ENCODE measurements around the gene TRAF6. TPM values are rescaled to one million over a fixed set of nuclear protein-coding genes. Genes with fewer than 3 reads are reported as not detected.

The TRAF6 gene
- total RNA-seq, 1 experiment from 2014 or later, result 9.2 TPM

DNA sequence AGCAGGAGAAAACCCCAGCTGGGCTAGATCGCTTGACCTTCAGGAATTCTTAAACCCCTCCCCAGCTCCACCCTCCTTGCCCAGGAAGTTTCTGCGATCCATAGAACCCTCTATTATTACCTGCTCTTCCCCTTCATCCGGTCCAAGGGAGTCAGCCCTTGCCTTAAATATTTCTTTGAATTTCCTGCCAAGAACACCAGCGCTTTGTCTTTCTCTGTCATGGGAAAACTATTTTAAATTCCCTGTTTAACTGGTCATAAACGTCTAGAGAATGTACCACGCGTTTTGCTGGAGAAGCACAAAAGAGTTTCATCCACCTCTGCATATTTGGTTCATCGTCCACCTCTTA is 496 bp upstream of the TRAF6 start:
- peak overlapping the region; percentile 86 for H3K4me3 ChIP-seq
- peaks cover 8% of the 10 kb centered on the region for H3K9me3 ChIP-seq (replicated peaks)
- peak overlapping the region; percentile 81; the same call in 1 of the 2 replicates for H3K27ac ChIP-seq
- H3K4me1 ChIP-seq (replicated peaks), result peaks cover 8% of the 10 kb centered on the region; the same call in 1 of the 2 replicates
- H3K36me3 ChIP-seq, result peaks cover 6% of the 10 kb centered on the region
- no peak for DNase-seq (ENCODE audit: low read depth in 1 of 2, low spot score in 2 of 2)
- no peaks in the 10 kb centered on the region for H3K27me3 ChIP-seq (replicated peaks)

DNA sequence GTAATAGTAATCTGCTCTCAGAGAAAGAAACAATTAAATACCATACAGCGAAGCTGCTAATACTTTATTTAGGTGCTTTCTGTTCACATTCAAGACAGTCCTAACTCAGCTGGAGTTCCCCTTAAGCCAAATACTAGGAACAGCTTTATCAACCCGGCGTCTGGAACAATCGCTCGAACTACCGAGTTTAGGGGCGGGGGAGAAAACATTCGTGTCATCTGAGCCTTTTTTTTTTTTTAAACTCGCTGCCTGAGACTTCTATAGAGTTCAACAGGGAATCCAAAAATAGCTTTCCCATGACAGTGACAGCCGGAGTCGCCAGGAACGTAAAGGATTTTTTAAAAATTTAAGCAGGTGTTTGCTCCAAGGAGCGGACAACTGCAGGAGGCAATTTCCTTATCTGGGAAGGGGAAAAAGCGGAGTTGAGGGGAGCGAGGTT is 852 bp downstream of the TRAF6 start:
- peaks cover 12% of the 10 kb centered on the region for H3K36me3 ChIP-seq
- peak in 1 of 2 experiments; percentile 40 for DNase-seq (ENCODE audit: low read depth in 1 of 2, low spot score in 2 of 2)
- no peaks in the 10 kb centered on the region for H3K27me3 ChIP-seq (replicated peaks)
- H3K4me1 ChIP-seq (replicated peaks), result peaks cover 8% of the 10 kb centered on the region; the same call in 1 of the 2 replicates
- H3K4me3 ChIP-seq, result peak overlapping the region; percentile 86
- H3K9me3 ChIP-seq (replicated peaks), result peaks cover 6% of the 10 kb centered on the region
- H3K27ac ChIP-seq, result peak overlapping the region; percentile 81

GRCh38 chr11:36508743-36509142 is 1.3 kb downstream of the TRAF6 start:
- H3K27me3 ChIP-seq (replicated peaks), result no peaks in the 10 kb centered on the region
- H3K4me1 ChIP-seq (replicated peaks), result peaks cover 8% of the 10 kb centered on the region; the same call in 1 of the 2 replicates
- peaks cover 14% of the 10 kb centered on the region for H3K36me3 ChIP-seq
- H3K27ac ChIP-seq, result no peak overlapping the region
- H3K9me3 ChIP-seq (replicated peaks), result 0 out of 2 replicates have a peak, but pooled peaks cover 1% of the 10 kb centered on the region
- DNase-seq (ENCODE audit: low read depth in 1 of 2, low spot score in 2 of 2), result no peak
- peak overlapping the region; percentile 86 for H3K4me3 ChIP-seq

DNA sequence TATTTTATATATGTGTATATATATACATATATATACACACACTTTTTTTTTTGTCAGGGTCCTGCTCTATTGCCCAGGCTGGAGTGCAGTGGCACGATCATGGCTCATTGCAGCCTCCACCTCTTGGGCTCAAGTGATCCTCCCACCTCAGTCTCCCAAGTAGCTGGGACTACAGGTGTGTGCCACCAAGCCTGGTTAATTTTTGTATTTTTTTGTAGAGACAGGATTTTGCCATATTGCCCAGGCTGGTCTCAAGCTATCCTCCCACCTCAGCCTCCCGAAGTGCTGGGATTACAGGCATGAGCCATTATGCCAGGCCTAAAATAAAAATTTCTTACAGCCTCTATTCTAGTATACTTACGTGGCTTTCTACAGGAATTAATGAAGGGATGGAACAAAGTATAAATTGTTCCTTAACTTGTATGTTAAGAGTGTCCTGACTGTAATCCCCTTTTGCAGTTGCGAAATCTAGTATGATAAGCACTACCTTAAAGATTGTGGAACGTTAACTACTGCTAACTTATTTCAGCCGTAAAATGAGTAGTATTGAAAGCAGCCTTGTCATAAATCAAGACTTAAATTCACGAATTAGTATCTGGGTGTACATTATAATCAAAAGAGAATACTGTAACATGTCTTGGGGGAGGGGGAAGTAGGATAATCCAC is 2.1 kb downstream of the TRAF6 start:
- Histone ChIP-seq H3K27me3 (replicated peaks) (no peaks in the 10 kb centered on the region), H3K9me3 (replicated peaks) (no peaks in the 10 kb centered on the region), H3K4me3 (peak overlapping the region; percentile 86; the same call in 1 of the 2 replicates), H3K4me1 (replicated peaks) (peaks cover 8% of the 10 kb centered on the region; the same call in 1 of the 2 replicates), H3K27ac (no peak overlapping the region), H3K36me3 (peaks cover 18% of the 10 kb centered on the region)
- DNase-seq (ENCODE audit: low read depth in 1 of 2, low spot score in 2 of 2), result no peak

GRCh38 chr11:36501236-36501635 is 8.8 kb downstream of the TRAF6 start:
- Histone ChIP-seq H3K27ac (no peak overlapping the region), H3K4me3 (no peak overlapping the region), H3K36me3 (peaks cover 43% of the 10 kb centered on the region), H3K27me3 (replicated peaks) (no peaks in the 10 kb centered on the region), H3K4me1 (replicated peaks) (peaks cover 15% of the 10 kb centered on the region), H3K9me3 (replicated peaks) (no peaks in the 10 kb centered on the region)
- no peak for DNase-seq (ENCODE audit: low read depth in 1 of 2, low spot score in 2 of 2)

GRCh38 chr11:36500315-36500721 is 9.8 kb downstream of the TRAF6 start:
- peak; percentile 88 for DNase-seq (ENCODE audit: low read depth in 1 of 2, low spot score in 2 of 2)
- no peaks in the 10 kb centered on the region for H3K27me3 ChIP-seq (replicated peaks)
- no peaks in the 10 kb centered on the region for H3K9me3 ChIP-seq (replicated peaks)
- no peak overlapping the region for H3K4me3 ChIP-seq
- H3K4me1 ChIP-seq (replicated peaks), result peaks cover 15% of the 10 kb centered on the region
- peak overlapping the region; percentile 51 for H3K27ac ChIP-seq
- H3K36me3 ChIP-seq, result peaks cover 48% of the 10 kb centered on the region

GRCh38 chr11:36499315-36499714 is 10.8 kb downstream of the TRAF6 start:
- no peaks in the 10 kb centered on the region for H3K27me3 ChIP-seq (replicated peaks)
- peaks cover 15% of the 10 kb centered on the region for H3K4me1 ChIP-seq (replicated peaks)
- H3K27ac ChIP-seq, result no peak overlapping the region
- H3K36me3 ChIP-seq, result peaks cover 49% of the 10 kb centered on the region
- no peak for DNase-seq (ENCODE audit: low read depth in 1 of 2, low spot score in 2 of 2)
- H3K9me3 ChIP-seq (replicated peaks), result no peaks in the 10 kb centered on the region
- no peak overlapping the region for H3K4me3 ChIP-seq

GRCh38 chr11:36498721-36499120 is 11.4 kb downstream of the TRAF6 start:
- no peaks in the 10 kb centered on the region for H3K9me3 ChIP-seq (replicated peaks)
- no peaks in the 10 kb centered on the region for H3K27me3 ChIP-seq (replicated peaks)
- H3K4me1 ChIP-seq (replicated peaks), result peaks cover 15% of the 10 kb centered on the region
- no peak overlapping the region for H3K27ac ChIP-seq
- H3K4me3 ChIP-seq, result no peak overlapping the region
- peaks cover 53% of the 10 kb centered on the region for H3K36me3 ChIP-seq
- no peak for DNase-seq (ENCODE audit: low read depth in 1 of 2, low spot score in 2 of 2)

- Histone ChIP-seq H3K27me3 (replicated peaks) (no peaks in the 10 kb centered on the region), H3K36me3 (peaks cover 74% of the 10 kb centered on the region), H3K4me3 (no peak overlapping the region), H3K27ac (no peak overlapping the region), H3K4me1 (replicated peaks) (no peaks in the 10 kb centered on the region), H3K9me3 (replicated peaks) (no peaks in the 10 kb centered on the region)
- DNase-seq (ENCODE audit: low read depth in 1 of 2, low spot score in 2 of 2), result no peak
Observed at GRCh38 chr11:36493332-36493731, 16.7 kb downstream of the TRAF6 start.

- DNase-seq (ENCODE audit: low read depth in 1 of 2, low spot score in 2 of 2), result peak in 1 of 2 experiments; percentile 31
- Histone ChIP-seq H3K4me1 (replicated peaks) (no peaks in the 10 kb centered on the region), H3K27ac (no peak overlapping the region), H3K36me3 (peaks cover 73% of the 10 kb centered on the region), H3K27me3 (replicated peaks) (no peaks in the 10 kb centered on the region), H3K4me3 (no peak overlapping the region), H3K9me3 (replicated peaks) (no peaks in the 10 kb centered on the region)
Observed at GRCh38 chr11:36492724-36493304, 17.3 kb downstream of the TRAF6 start.

DNA sequence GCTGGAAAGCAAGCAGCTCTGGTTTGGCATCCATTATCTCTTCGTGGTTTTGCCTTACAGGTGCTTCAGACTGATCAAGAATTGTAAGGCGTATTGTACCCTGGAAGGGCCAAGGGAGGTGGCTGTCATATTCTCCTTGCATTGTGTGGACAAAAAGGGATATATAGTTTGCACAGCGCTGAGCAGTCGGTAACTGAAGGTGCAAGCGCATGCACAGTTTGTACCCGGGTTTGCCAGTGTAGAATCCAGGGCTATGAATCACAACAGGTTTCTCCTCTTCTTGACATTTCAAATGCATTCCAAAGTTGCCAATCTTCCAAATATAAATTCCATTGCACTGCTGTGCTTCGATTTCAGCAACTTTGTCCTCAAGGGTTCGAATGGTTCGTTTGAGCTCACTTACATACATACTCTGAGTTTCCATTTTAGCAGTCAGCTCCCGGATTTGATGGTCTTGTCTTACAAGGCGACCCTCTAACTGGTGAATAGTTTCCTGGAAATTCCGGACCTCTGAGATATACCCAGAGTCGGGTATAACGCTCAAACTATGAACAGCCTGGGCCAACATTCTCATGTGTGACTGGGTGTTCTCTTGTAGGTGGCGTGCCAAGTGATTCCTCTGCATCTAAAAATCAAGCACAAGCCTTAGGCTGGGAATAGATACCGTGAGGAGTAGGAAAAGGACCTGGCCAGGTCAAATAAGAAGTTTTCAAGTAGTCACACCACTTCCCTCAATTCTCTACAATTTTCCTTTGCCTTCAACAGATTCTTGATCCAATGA is 19.9 kb downstream of the TRAF6 start:
- Histone ChIP-seq H3K4me1 (replicated peaks) (no peaks in the 10 kb centered on the region), H3K27ac (no peak overlapping the region), H3K9me3 (replicated peaks) (no peaks in the 10 kb centered on the region), H3K4me3 (no peak overlapping the region), H3K27me3 (replicated peaks) (no peaks in the 10 kb centered on the region), H3K36me3 (peaks cover 83% of the 10 kb centered on the region)
- no peak for DNase-seq (ENCODE audit: low read depth in 1 of 2, low spot score in 2 of 2)

- Histone ChIP-seq H3K9me3 (replicated peaks) (no peaks in the 10 kb centered on the region), H3K27ac (no peak overlapping the region), H3K4me1 (replicated peaks) (no peaks in the 10 kb centered on the region), H3K4me3 (no peak overlapping the region), H3K27me3 (replicated peaks) (no peaks in the 10 kb centered on the region), H3K36me3 (peaks cover 74% of the 10 kb centered on the region)
- no peak for DNase-seq (ENCODE audit: low read depth in 1 of 2, low spot score in 2 of 2)
Observed at GRCh38 chr11:36488096-36488495, 22.0 kb downstream of the TRAF6 start.

DNA sequence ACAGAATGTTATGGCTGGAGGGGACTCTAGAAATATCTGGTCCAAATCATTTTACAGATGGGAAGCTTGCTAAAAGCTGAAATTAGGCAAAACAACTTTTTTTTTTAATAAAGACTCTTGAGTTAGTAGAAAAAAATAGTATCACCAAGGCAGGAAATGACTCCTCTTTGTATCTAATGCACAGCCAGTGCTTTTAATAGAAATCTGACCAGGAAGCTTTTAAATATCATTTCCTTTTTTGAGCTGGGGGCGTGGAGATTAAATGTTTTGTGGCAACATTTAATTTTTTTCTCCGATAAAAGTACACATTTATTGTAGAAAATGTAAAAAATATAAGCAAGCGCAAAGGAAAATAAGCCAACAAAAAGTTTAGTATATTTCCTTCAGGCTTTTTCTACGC is 22.5 kb downstream of the TRAF6 start:
- H3K27ac ChIP-seq, result no peak overlapping the region; the same call in 1 of the 2 replicates
- no peak for DNase-seq (ENCODE audit: low read depth in 1 of 2, low spot score in 2 of 2)
- H3K27me3 ChIP-seq (replicated peaks), result no peaks in the 10 kb centered on the region
- H3K36me3 ChIP-seq, result peaks cover 69% of the 10 kb centered on the region
- H3K4me3 ChIP-seq, result no peak overlapping the region
- no peaks in the 10 kb centered on the region for H3K4me1 ChIP-seq (replicated peaks)
- no peaks in the 10 kb centered on the region for H3K9me3 ChIP-seq (replicated peaks)

Measured in SJSA1 (cell line).